AG04449 (cell line): ENCODE measurements around the gene SRSF8.
"Not testable (repeated sequence)": the region's sequence is repeated elsewhere in the genome, so short reads cannot be mapped to it uniquely, and the experiment has no call there.

Experiments used
- CTCF ChIA-PET: fragments of 350-600 bp; formaldehyde crosslinking; extraction: SDS; loops from one replicate; lab custom pipeline; 2021; ENCODE audit warnings: antibody characterized with exemption; lab: Yijun Ruan, JAX
- POLR2A ChIA-PET: fragments of 400-600, 350-600 bp; formaldehyde crosslinking; extraction: SDS; loops from one replicate; lab custom pipeline; 2020; ENCODE audit warnings: antibody characterized with exemption, inconsistent platforms; lab: Yijun Ruan, JAX
- DNase-seq: peaks from one replicate; pipeline ENCODE4 v3.0.0-alpha.2; 2010; ENCODE audit warnings: low read depth, low spot score
- H3K4me3 ChIP-seq: 2 replicates; pipeline ENCODE4 v1.5.1; 2011; ENCODE audit warnings: low read depth, mild to moderate bottlenecking, control low read depth, low read length
- TF ChIP-seq, protein P1 (sequence below): IDR thresholded peaks from one replicate; pipeline ENCODE4 v1.5.1; 2011; ENCODE audit warnings: mild to moderate bottlenecking, moderate library complexity, low read length, control low read depth, inconsistent platforms; ENCODE audit not compliant: insufficient read depth; ENCODE audit errors: missing control alignments

Gene SRSF8

DNA sequence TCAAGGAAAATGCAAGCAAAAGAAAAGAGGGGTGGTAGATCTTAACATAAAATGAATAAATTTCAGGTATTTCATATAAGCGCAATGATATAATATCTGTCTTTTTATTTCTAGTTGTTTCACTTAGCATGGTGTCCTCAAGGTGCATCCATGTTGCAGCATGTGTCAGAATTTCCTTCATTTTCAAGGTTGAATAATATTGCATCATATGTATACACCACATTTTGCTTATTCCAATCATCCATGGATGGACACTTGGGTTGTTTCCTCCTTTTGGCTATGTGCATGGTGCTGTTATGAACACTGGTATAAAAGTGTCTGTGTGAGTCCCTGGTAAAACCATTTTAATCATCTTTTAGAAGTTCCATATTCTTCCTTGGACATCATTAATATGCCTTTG lies 24.5 kb upstream of the SRSF8 start:
- no peak overlapping the region for H3K4me3 ChIP-seq
- POLR2A ChIA-PET, result no interaction called here
- CTCF ChIA-PET, result no interaction called here
- TF ChIP-seq, protein P1, sequence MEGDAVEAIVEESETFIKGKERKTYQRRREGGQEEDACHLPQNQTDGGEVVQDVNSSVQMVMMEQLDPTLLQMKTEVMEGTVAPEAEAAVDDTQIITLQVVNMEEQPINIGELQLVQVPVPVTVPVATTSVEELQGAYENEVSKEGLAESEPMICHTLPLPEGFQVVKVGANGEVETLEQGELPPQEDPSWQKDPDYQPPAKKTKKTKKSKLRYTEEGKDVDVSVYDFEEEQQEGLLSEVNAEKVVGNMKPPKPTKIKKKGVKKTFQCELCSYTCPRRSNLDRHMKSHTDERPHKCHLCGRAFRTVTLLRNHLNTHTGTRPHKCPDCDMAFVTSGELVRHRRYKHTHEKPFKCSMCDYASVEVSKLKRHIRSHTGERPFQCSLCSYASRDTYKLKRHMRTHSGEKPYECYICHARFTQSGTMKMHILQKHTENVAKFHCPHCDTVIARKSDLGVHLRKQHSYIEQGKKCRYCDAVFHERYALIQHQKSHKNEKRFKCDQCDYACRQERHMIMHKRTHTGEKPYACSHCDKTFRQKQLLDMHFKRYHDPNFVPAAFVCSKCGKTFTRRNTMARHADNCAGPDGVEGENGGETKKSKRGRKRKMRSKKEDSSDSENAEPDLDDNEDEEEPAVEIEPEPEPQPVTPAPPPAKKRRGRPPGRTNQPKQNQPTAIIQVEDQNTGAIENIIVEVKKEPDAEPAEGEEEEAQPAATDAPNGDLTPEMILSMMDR, result no peak
- no peak for DNase-seq

DNA sequence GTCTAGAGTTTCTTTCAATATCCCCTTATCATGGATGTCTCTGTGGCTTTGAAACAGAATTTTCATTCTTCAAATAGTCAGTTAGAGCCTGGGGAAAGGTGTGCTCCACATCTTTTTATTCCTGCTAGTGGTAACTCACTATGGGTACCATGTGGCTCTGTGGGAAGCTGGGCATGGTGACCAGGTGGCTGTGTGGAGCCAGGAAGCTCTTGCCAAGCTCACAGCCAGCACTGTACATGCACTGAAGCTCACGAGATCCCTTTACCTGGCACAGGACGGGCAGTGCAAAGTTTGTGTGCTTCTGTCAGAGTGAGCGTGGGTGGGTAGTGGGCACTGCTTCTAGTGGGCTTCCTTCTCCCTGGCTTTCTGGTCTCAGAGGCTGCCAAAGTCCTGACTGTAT lies 23.8 kb upstream of the SRSF8 start:
- DNase-seq, result no peak
- no peak overlapping the region for H3K4me3 ChIP-seq
- TF ChIP-seq, protein P1, result no peak
- ChIA-PET CTCF (no interaction called here), POLR2A (no interaction called here)

DNA sequence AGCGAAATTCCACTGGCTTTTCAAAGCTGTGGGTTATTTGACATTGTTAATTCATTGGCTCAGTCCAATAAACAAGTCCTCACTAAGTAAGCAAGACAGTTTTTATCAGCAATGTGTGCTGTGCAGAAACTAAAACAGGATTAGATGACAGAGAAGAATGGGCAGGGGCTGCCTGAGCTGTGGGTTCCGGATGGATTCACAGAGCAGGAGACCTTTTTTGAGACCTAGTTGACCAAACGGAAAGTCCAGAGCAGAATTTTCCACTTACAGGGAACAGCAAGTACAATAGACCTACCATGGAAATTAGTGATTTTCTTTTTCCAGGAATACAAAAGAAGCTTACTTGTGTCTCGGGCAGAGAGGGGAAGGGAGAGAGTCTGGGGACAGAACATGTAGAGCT lies 22.7 kb upstream of the SRSF8 start:
- CTCF ChIA-PET, result interaction anchor here (0.8 to 1.6 kb wide), 2 partner anchors 14 to 23 kb away, joined by 3 to 4 read pairs; partner anchors contain the start of gene SRSF8
- no peak overlapping the region for H3K4me3 ChIP-seq
- POLR2A ChIA-PET, result no interaction called here
- TF ChIP-seq, protein P1, result no peak
- no peak for DNase-seq

DNA sequence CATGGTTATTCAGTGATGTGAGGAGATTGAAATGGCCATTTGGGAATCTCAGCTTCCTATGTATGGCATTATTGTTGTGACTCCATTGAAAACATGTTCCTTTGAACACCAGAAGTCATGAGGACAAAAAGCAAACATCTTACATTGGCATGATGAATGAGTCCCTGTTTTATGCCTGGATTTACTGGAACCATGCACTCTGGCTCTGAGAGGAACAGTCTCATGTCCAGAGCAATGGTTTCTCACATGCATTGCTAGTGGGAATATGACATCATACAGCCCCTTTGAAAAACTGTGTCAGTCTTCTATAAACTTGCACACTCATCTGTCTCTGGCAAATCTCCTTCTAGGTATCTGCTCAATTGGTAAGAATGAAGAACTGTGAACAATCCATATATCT lies 20.9 kb upstream of the SRSF8 start:
- CTCF ChIA-PET, result no interaction called here
- TF ChIP-seq, protein P1, result no peak
- H3K4me3 ChIP-seq, result no peak overlapping the region
- no peak for DNase-seq
- POLR2A ChIA-PET, result no interaction called here

DNA sequence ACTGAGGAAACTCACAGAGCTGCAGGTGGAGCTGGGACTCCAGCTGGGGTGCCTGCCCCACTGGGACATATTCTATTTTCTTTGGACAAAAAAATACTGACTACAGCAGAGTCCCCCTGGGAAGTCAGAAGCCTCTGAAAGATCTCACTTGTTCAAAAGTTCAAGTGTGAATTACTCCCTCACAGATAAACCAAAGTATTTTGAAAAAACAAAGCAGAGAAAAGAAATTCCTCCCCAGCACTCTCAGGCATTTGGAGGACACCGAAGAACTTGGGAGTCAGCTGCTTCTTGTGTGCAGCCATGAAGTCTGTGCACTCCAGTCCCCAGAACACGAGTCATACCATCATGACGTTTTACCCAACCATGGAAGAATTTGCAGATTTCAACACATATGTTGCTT lies 17.6 kb upstream of the SRSF8 start, which contains the start of gene KDM4F:
Gene KDM4F (plus strand): TSS at position 301 of the 400 bp plus-strand sequence.
- H3K4me3 ChIP-seq, POLR2A ChIA-PET, CTCF ChIA-PET, DNase-seq: not testable (repeated sequence)

DNA sequence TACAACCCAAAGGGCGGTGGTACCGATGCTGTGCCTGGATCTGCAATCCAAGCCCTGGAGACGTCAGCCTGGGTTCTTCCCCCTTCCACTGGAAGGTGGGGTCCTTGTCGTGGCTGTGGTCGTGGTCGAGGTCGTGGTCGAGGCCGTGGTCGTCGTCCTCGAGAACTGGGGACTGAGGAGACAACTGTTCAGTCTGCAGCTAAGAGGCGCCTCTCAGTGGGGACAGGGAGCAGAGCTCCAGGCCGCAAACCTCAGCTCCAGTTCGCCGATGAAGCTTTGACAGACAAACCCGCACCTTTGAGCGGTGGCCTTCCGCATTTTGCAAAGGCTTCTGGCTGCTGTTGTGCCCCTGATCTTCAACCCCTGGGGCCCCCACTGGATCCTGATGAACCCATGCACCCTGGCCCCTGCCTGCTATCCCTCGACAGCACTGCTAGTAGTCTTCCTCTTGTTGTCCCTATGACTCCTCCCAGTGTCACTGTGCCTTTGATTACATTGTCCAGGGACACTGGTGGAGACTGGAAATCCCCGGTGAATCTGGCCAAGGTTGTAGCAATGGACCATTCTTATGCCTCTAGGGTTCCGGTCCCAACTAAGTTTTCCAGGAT lies 16.0 kb upstream of the SRSF8 start:
- no peak for DNase-seq
- ChIA-PET CTCF (no interaction called here), POLR2A (no interaction called here)

More for the DNA sequence above, 16.0 kb upstream of the SRSF8 start:
- H3K4me3 ChIP-seq, result no peak overlapping the region
- TF ChIP-seq, protein P1, result no peak
